HCT116 (cell line): ENCODE results near the gene OR5K2. TPM values are rescaled to one million over a fixed set of nuclear protein-coding genes. Genes with fewer than 3 reads are reported as not detected.
A peak's percentile ranks its signal among the peaks of the same experiment; 100 is the strongest.

Experiments used
- ATAC-seq: fragments of 200-7000 bp; cut with Tn5 transposase; 2 replicates; pipeline ENCODE4 v1.9.1; 2020; ENCODE audit warnings: mild to moderate bottlenecking, moderate library complexity
- BruUV-seq: library from RNA; stranded (reverse); fragments of 400-500 nt; replicated peaks from 2 replicates; lab custom pipeline; 2021; lab: Mats Ljungman, UMichigan
- CTCF ChIA-PET: fragments of 300-600 bp; sonication (Branson Sonifier 250); formaldehyde crosslinking; loops from one replicate; lab custom pipeline; 2021; ENCODE audit warnings: antibody characterized with exemption; lab: Charles Lee
- POLR2A ChIA-PET: fragments of 300-600, 350-600 bp; sonication (Branson Sonifier 250); formaldehyde crosslinking; loops from one replicate; lab custom pipeline; 2021; ENCODE audit warnings: antibody characterized with exemption; lab: Charles Lee
- RAD21 ChIA-PET, 2 experiments: fragments of 300-600 bp; sonication (Branson Sonifier 250); formaldehyde crosslinking; loops; one replicate each; lab custom pipeline; 2023; ENCODE audit warnings: low total read pairs in 2 of 2; ENCODE audit not compliant: uncharacterized antibody in 2 of 2, unreplicated experiment in 2 of 2, low non-redundant PET in 1 of 2; lab: Charles Lee
- DNase-seq: peaks from one replicate; pipeline ENCODE4 v3.0.0-alpha.2; 2010; ENCODE audit warnings: low read depth, low spot score
- H2AFZ ChIP-seq: fragments of 200-600 bp; shearing (Covaris generic), sonication (generic); 2 replicates; pipeline ENCODE4 v1.6.1; 2017; ENCODE audit warnings: low read depth, mixed run types, mixed read lengths, antibody characterized with exemption, low read length; ENCODE audit not compliant: poor library complexity, severe bottlenecking
- H3K27ac ChIP-seq: 2 replicates; pipeline ENCODE4 v1.5.1; 2012; ENCODE audit warnings: low read depth, low read length
- H3K27me3 ChIP-seq: fragments of 200-600 bp; sonication (generic); 2 replicates; pipeline ENCODE4 v1.6.1; 2016; ENCODE audit warnings: mixed run types, low read length, mixed read lengths; ENCODE audit not compliant: insufficient read depth
- H3K36me3 ChIP-seq, 2 experiments: fragments of 200-500 bp in 1 of 2; fragments of 200-600 bp in 1 of 2; sonication (Bioruptor generic) in 1 of 2; sonication (generic) in 1 of 2; 2 replicates each; pipeline versions ENCODE4 v1.5.1 to v1.6.1; 2014 to 2016; ENCODE audit warnings: low read length in 2 of 2, inconsistent platforms in 1 of 2, mixed read lengths in 1 of 2, mixed run types in 1 of 2; ENCODE audit not compliant: insufficient read depth in 2 of 2, control insufficient read depth in 1 of 2
- H3K4me1 ChIP-seq, 2 experiments: fragments of 200-600 bp in 1 of 2; sonication (generic) in 1 of 2; 2 replicates each; pipeline versions ENCODE4 v1.5.1 to v1.6.1; 2012 to 2017; ENCODE audit warnings: low read length in 2 of 2, inconsistent platforms in 1 of 2, mild to moderate bottlenecking in 1 of 2, mixed read lengths in 1 of 2, mixed run types in 1 of 2, moderate library complexity in 1 of 2; ENCODE audit not compliant: insufficient read depth in 2 of 2, control insufficient read depth in 1 of 2
- H3K4me2 ChIP-seq: fragments of 200-600 bp; sonication (generic); 2 replicates; pipeline ENCODE4 v1.6.1; 2017; ENCODE audit warnings: mixed run types, low read length, mixed read lengths
- H3K4me3 ChIP-seq, 2 experiments: fragments of 200-600 bp in 1 of 2; sonication (generic) in 1 of 2; replicated peaks in 1 of 2; 2 replicates each; pipeline ENCODE4 v1.5.1; 2011 to 2016; ENCODE audit warnings: low read length in 2 of 2, control low read depth in 1 of 2, low read depth in 1 of 2, mild to moderate bottlenecking in 1 of 2, mixed read lengths in 1 of 2, mixed run types in 1 of 2
- H3K79me2 ChIP-seq: fragments of 200-600 bp; sonication (generic); 2 replicates; pipeline ENCODE4 v1.6.1; 2017; ENCODE audit warnings: mild to moderate bottlenecking, mixed run types, low read length, moderate library complexity, mixed read lengths; ENCODE audit not compliant: insufficient read depth
- H3K9ac ChIP-seq: fragments of 200-600 bp; sonication (generic); 2 replicates; pipeline ENCODE4 v1.6.1; 2016; ENCODE audit warnings: low read length, mixed read lengths
- H3K9me2 ChIP-seq: fragments of 200-600 bp; sonication (generic), shearing (Covaris generic); 2 replicates; pipeline ENCODE4 v1.6.1; 2017; ENCODE audit warnings: mixed run types, mild to moderate bottlenecking, moderate library complexity; ENCODE audit not compliant: insufficient read depth
- H3K9me3 ChIP-seq, 2 experiments: fragments of 200-500 bp in 1 of 2; fragments of 200-600 bp in 1 of 2; sonication (Bioruptor generic) in 1 of 2; sonication (generic) in 1 of 2; 2 replicates each; pipeline ENCODE4 v1.6.1; 2014 to 2017; ENCODE audit warnings: low read length in 2 of 2, mixed read lengths in 2 of 2, inconsistent platforms in 1 of 2, low read depth in 1 of 2, mild to moderate bottlenecking in 1 of 2, mixed run types in 1 of 2, moderate library complexity in 1 of 2; ENCODE audit not compliant: control insufficient read depth in 1 of 2, insufficient read depth in 1 of 2
- H4K20me1 ChIP-seq: fragments of 200-600 bp; sonication (generic), shearing (Covaris generic); 2 replicates; pipeline ENCODE4 v1.6.1; 2017; ENCODE audit warnings: mixed run types, mild to moderate bottlenecking, moderate library complexity; ENCODE audit not compliant: insufficient read depth
- CEBPB ChIP-seq: IDR thresholded peaks from 2 replicates; pipeline ENCODE4 v1.6.1; 2012; ENCODE audit warnings: low read depth
- EGR1 ChIP-seq: IDR thresholded peaks from 2 replicates; pipeline ENCODE4 v1.6.1; 2012; ENCODE audit warnings: low read depth
- EZH2phosphoT487 ChIP-seq: fragments of 200-600 bp; IDR thresholded peaks from 2 replicates; pipeline ENCODE4 v1.6.1; 2018; ENCODE audit warnings: antibody characterized with exemption, borderline replicate concordance
- POLR2A ChIP-seq: IDR thresholded peaks from 2 replicates; pipeline ENCODE4 v1.7.0; 2011; ENCODE audit warnings: borderline replicate concordance; ENCODE audit not compliant: insufficient read depth, insufficient read length; ENCODE audit errors: extremely low read depth
- POLR2AphosphoS5 ChIP-seq: IDR thresholded peaks from 2 replicates; pipeline ENCODE4 v1.6.1; 2011; ENCODE audit warnings: mild to moderate bottlenecking, low read depth, low read length, moderate library complexity
- SIN3A ChIP-seq: IDR thresholded peaks from 2 replicates; pipeline ENCODE4 v1.6.1; 2012; ENCODE audit warnings: low read depth
- SP1 ChIP-seq: IDR thresholded peaks from 2 replicates; pipeline ENCODE4 v1.6.1; 2012; ENCODE audit warnings: low read depth
- SRF ChIP-seq: IDR thresholded peaks from 2 replicates; pipeline ENCODE4 v1.6.1; 2012; ENCODE audit warnings: low read depth
- TCF7L2 ChIP-seq: IDR thresholded peaks from 2 replicates; pipeline ENCODE4 v1.7.0; 2011; ENCODE audit warnings: borderline replicate concordance, inconsistent platforms; ENCODE audit not compliant: insufficient read depth, insufficient read length; ENCODE audit errors: extremely low read depth
- YY1 ChIP-seq: IDR thresholded peaks from 2 replicates; pipeline ENCODE4 v1.6.1; 2011; ENCODE audit warnings: low read length, low read depth, moderate library complexity, mild to moderate bottlenecking; ENCODE audit not compliant: insufficient replicate concordance; ENCODE audit errors: extremely low read depth
- ZFX ChIP-seq: fragments of 450-650 bp; IDR thresholded peaks from 2 replicates; pipeline ENCODE4 v1.6.1; 2017
- intact Hi-C: fragments of 100-400 bp; cut with micrococcal nuclease; formaldehyde crosslinking; loops from 2 replicates; pipeline ENCODE4 v1.10.0; 2022
- total RNA-seq: library from RNA; stranded (reverse); gene quantifications from one replicate; pipeline ENCODE4 v1.2.1, GENCODE V29; 2021; ENCODE audit not compliant: unreplicated experiment
- TF ChIP-seq, protein P1 (sequence below), 3 experiments: fragments of 200-600 bp in 1 of 3; sonication (generic) in 1 of 3; IDR thresholded peaks in 2 of 3; conservative IDR thresholded peaks in 1 of 3; 2 replicates each; pipeline ENCODE4 v1.5.1; 2012 to 2017; ENCODE audit warnings: low read depth in 2 of 3, low read length in 2 of 3, antibody characterized with exemption in 1 of 3, borderline replicate concordance in 1 of 3, control low read depth in 1 of 3, mild to moderate bottlenecking in 1 of 3, mixed read lengths in 1 of 3, mixed run types in 1 of 3, moderate library complexity in 1 of 3; ENCODE audit not compliant: insufficient read depth in 1 of 3
- TF ChIP-seq, protein P2 (sequence below): IDR thresholded peaks from 2 replicates; pipeline ENCODE4 v1.6.1; 2012

OR5K2 gene
- total RNA-seq, 1 experiment from 2014 or later: not detected

DNA sequence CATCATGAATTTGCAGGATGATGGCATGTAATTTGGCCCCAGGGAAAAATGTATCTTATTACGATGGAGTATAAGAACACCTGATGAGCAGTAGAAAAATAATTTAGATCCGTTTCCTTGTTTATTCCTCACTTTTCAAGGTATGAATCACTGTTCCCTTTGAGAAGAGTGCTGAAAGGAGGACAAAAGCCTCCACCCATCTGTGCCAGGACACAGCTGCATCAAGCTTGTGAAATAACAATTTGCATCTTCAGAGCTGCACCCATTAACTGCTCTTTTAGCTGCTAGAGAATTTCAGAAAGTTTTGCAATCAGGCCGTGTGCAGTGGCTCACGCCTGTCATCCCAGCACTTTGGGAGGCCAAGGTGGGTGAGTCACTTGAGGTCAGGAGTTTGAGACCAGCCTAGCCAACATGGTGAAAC is 15.6 kb downstream of the OR5K2 start (continued):
- TF ChIP-seq, protein P1, sequence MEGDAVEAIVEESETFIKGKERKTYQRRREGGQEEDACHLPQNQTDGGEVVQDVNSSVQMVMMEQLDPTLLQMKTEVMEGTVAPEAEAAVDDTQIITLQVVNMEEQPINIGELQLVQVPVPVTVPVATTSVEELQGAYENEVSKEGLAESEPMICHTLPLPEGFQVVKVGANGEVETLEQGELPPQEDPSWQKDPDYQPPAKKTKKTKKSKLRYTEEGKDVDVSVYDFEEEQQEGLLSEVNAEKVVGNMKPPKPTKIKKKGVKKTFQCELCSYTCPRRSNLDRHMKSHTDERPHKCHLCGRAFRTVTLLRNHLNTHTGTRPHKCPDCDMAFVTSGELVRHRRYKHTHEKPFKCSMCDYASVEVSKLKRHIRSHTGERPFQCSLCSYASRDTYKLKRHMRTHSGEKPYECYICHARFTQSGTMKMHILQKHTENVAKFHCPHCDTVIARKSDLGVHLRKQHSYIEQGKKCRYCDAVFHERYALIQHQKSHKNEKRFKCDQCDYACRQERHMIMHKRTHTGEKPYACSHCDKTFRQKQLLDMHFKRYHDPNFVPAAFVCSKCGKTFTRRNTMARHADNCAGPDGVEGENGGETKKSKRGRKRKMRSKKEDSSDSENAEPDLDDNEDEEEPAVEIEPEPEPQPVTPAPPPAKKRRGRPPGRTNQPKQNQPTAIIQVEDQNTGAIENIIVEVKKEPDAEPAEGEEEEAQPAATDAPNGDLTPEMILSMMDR (IDR thresholded peaks at IDR 0.05 in 2 of 3, conservative IDR thresholded peaks at IDR 0.05 in 1 of 3; ENCODE audit: borderline replicate concordance in 1 of 3, insufficient read depth in 1 of 3, low read depth in 2 of 3, low read length in 2 of 3): no peak
- TF ChIP-seq ZFX (no peak), YY1 (peak; percentile 30)

DNA sequence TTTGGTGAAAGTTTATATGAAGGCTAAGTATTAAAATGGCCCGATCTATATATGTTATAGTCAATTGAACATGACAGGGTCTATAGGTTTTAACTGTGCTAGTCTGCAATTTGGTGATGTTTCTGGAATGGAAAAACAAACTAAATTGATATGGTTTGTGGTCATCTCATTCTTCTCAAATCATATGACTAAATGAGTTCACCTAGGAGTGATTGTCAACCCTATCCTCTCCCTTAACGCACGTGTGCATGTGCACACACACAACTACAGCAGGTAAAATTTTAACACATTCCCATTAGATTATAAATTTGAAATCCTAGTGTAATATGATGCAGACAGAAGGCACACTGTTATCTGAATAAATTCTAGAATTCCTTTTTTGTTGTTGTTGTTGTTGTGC is 16.3 kb downstream of the OR5K2 start:
- ChIA-PET CTCF (no interaction called here), RAD21 (no interaction called here), POLR2A (interaction anchor here (1.0 to 3.3 kb wide), 6 partner anchors 9 to 50 kb away, joined by 3 to 14 read pairs (median 4); partner anchors contain the start of gene CLDND1)
- H3K4me2 ChIP-seq: peak overlapping the region; percentile 45
- peaks cover 23 to 29% of the 10 kb centered on the region in 2 experiments for H3K36me3 ChIP-seq
- H3K9me3 ChIP-seq: no peaks in the 10 kb centered on the region
- no peaks in the 10 kb centered on the region for H3K9me2 ChIP-seq
- H3K27me3 ChIP-seq: no peaks in the 10 kb centered on the region
- peaks cover 81 to 96% of the 10 kb centered on the region in 2 experiments for H3K4me1 ChIP-seq
- ATAC-seq (peak; percentile 46), DNase-seq (no peak)
- H3K9ac ChIP-seq: peak overlapping the region; percentile 23
- H4K20me1 ChIP-seq: no peaks in the 10 kb centered on the region
- H3K4me3 ChIP-seq: no peak overlapping the region
- H2AFZ ChIP-seq: no peak overlapping the region
- TSS peak; percentile 52 for BruUV-seq
- peaks cover 33% of the 10 kb centered on the region for H3K79me2 ChIP-seq
- intact Hi-C loops: no loop called here
- no peak for TF ChIP-seq YY1
- TF ChIP-seq SRF: peak; percentile 24; the same call in 1 of the 2 replicates
- no peak for TF ChIP-seq CEBPB
- TF ChIP-seq SP1: no peak
- TF ChIP-seq, protein P2, sequence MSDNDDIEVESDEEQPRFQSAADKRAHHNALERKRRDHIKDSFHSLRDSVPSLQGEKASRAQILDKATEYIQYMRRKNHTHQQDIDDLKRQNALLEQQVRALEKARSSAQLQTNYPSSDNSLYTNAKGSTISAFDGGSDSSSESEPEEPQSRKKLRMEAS: peak; percentile 37
- TF ChIP-seq EZH2phosphoT487: no peak
- TF ChIP-seq SIN3A: no peak
- TF ChIP-seq POLR2AphosphoS5: no peak
- TF ChIP-seq POLR2A: no peak
- TF ChIP-seq EGR1: no peak
- TF ChIP-seq TCF7L2: no peak
- peak overlapping the region; percentile 86 for H3K27ac ChIP-seq
